DOHH2 (cell line): ENCODE results near the gene C1RL.
A peak's percentile ranks its signal among the peaks of the same experiment; 100 is the strongest.

ENCODE experiments used
- H3F3A ChIP-seq: fragments of 200-600 bp; sonication (generic), shearing (Covaris generic); 2 replicates; pipeline ENCODE4 v1.6.0; 2016; ENCODE audit warnings: antibody characterized with exemption, mild to moderate bottlenecking; ENCODE audit not compliant: control insufficient read depth, insufficient read depth
- H3K27ac ChIP-seq: fragments of 200-600 bp; sonication (generic); 2 replicates; pipeline ENCODE4 v1.5.1; 2014; ENCODE audit warnings: low read depth, mild to moderate bottlenecking, low read length, moderate library complexity
- H3K27me3 ChIP-seq: fragments of 200-600 bp; sonication (generic); 2 replicates; pipeline ENCODE4 v1.6.1; 2014; ENCODE audit warnings: mild to moderate bottlenecking, low read length, mixed read lengths; ENCODE audit not compliant: control insufficient read depth
- H3K36me3 ChIP-seq: fragments of 200-600 bp; sonication (generic); 2 replicates; pipeline ENCODE4 v1.6.1; 2014; ENCODE audit warnings: mild to moderate bottlenecking, low read length, moderate library complexity, mixed read lengths; ENCODE audit not compliant: control insufficient read depth
- H3K4me1 ChIP-seq: fragments of 200-600 bp; sonication (generic); 2 replicates; pipeline ENCODE4 v1.6.1; 2014; ENCODE audit warnings: mild to moderate bottlenecking, low read length, mixed read lengths; ENCODE audit not compliant: control insufficient read depth
- H3K4me2 ChIP-seq: fragments of 200-600 bp; sonication (generic); 2 replicates; pipeline ENCODE4 v1.6.0; 2014; ENCODE audit warnings: mild to moderate bottlenecking, low read length, moderate library complexity
- H3K4me3 ChIP-seq: fragments of 200-600 bp; sonication (generic); 2 replicates; pipeline ENCODE4 v1.5.1; 2014; ENCODE audit warnings: mild to moderate bottlenecking, low read length, mixed read lengths
- H3K79me2 ChIP-seq: fragments of 200-600 bp; sonication (generic); 2 replicates; pipeline ENCODE4 v1.6.1; 2014; ENCODE audit warnings: mild to moderate bottlenecking, low read length, mixed read lengths; ENCODE audit not compliant: control insufficient read depth
- H3K9me2 ChIP-seq: fragments of 200-600 bp; sonication (generic); replicated peaks from 2 replicates; pipeline ENCODE4 v1.6.1; 2014; ENCODE audit warnings: mild to moderate bottlenecking, low read length, mixed read lengths; ENCODE audit not compliant: control insufficient read depth
- H3K9me3 ChIP-seq: fragments of 200-600 bp; sonication (generic); 2 replicates; pipeline ENCODE4 v1.6.1; 2014; ENCODE audit warnings: antibody characterized with exemption, low read length, mixed read lengths; ENCODE audit not compliant: control insufficient read depth, insufficient read depth
- H4K20me1 ChIP-seq: fragments of 200-600 bp; sonication (generic); 2 replicates; pipeline ENCODE4 v1.6.0; 2014; ENCODE audit warnings: low read depth, mild to moderate bottlenecking, antibody characterized with exemption, low read length, moderate library complexity; ENCODE audit not compliant: control insufficient read depth, insufficient read depth
- EZH2phosphoT487 ChIP-seq: fragments of 200-600 bp; sonication (generic); IDR thresholded peaks from 2 replicates; pipeline ENCODE4 v1.6.1; 2017; ENCODE audit warnings: borderline replicate concordance, mild to moderate bottlenecking, antibody characterized with exemption, low read length, moderate library complexity, mixed read lengths
- TF ChIP-seq, protein P1 (sequence below): fragments of 200-600 bp; sonication (generic); IDR thresholded peaks from one replicate; pipeline ENCODE4 v1.5.1; 2014; ENCODE audit warnings: antibody characterized with exemption, mild to moderate bottlenecking, low read depth, low read length; ENCODE audit not compliant: poor library complexity, severe bottlenecking

C1RL gene

DNA sequence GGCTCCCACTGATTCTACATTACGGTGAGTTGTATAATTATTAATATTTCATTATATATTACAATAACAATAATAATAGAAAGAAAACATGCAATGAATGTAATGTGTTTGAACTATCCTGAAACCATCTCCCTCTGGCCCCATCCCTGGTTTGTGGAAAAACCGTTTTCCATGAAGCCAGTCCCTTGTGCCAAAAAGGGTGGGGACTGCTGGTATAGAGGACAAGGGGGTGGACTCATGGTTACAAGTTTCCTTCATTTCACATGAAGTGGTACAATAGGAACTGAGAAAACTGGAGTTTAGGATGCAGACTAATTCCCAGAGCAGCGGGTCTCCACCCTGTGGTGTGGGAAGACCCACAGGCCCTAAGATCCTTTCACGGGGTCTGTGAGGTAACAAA is 3.0 kb upstream of the C1RL start:
- Histone ChIP-seq H4K20me1 (no peaks in the 10 kb centered on the region; the same call in 1 of the 2 replicates), H3K27ac (no peak overlapping the region), H3K4me2 (no peak overlapping the region), H3K4me1 (peaks cover 14% of the 10 kb centered on the region), H3K79me2 (no peaks in the 10 kb centered on the region), H3K4me3 (no peak overlapping the region), H3K27me3 (peaks cover 24% of the 10 kb centered on the region), H3K9me2 (no peaks in the 10 kb centered on the region), H3K9me3 (no peaks in the 10 kb centered on the region), H3K36me3 (no peaks in the 10 kb centered on the region), H3F3A (no peaks in the 10 kb centered on the region)
- TF ChIP-seq EZH2phosphoT487: no peak
- TF ChIP-seq, protein P1, sequence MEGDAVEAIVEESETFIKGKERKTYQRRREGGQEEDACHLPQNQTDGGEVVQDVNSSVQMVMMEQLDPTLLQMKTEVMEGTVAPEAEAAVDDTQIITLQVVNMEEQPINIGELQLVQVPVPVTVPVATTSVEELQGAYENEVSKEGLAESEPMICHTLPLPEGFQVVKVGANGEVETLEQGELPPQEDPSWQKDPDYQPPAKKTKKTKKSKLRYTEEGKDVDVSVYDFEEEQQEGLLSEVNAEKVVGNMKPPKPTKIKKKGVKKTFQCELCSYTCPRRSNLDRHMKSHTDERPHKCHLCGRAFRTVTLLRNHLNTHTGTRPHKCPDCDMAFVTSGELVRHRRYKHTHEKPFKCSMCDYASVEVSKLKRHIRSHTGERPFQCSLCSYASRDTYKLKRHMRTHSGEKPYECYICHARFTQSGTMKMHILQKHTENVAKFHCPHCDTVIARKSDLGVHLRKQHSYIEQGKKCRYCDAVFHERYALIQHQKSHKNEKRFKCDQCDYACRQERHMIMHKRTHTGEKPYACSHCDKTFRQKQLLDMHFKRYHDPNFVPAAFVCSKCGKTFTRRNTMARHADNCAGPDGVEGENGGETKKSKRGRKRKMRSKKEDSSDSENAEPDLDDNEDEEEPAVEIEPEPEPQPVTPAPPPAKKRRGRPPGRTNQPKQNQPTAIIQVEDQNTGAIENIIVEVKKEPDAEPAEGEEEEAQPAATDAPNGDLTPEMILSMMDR: no peak

- peaks cover 14% of the 10 kb centered on the region for H3K4me1 ChIP-seq
- H3K36me3 ChIP-seq: no peaks in the 10 kb centered on the region
- no peak overlapping the region for H3K4me2 ChIP-seq
- no peaks in the 10 kb centered on the region for H3K9me2 ChIP-seq
- H3F3A ChIP-seq: no peaks in the 10 kb centered on the region
- no peak overlapping the region for H3K4me3 ChIP-seq
- H3K79me2 ChIP-seq: no peaks in the 10 kb centered on the region
- TF ChIP-seq, protein P1: no peak
- no peak for TF ChIP-seq EZH2phosphoT487
- H3K27me3 ChIP-seq: peaks cover 27% of the 10 kb centered on the region
- no peaks in the 10 kb centered on the region; the same call in 1 of the 2 replicates for H4K20me1 ChIP-seq
- H3K9me3 ChIP-seq: peaks cover 9% of the 10 kb centered on the region; the same call in 1 of the 2 replicates
- no peak overlapping the region for H3K27ac ChIP-seq
These were observed 1.6 kb upstream of the C1RL start for GRCh38 chr12:7110661-7111060.

- Histone ChIP-seq H3K27ac (no peak overlapping the region), H3K36me3 (no peaks in the 10 kb centered on the region), H3K9me2 (no peaks in the 10 kb centered on the region), H3K4me1 (peaks cover 14% of the 10 kb centered on the region), H3K9me3 (peaks cover 12% of the 10 kb centered on the region; the same call in 1 of the 2 replicates), H3K4me3 (peak overlapping the region; percentile 69), H3K4me2 (peak overlapping the region; percentile 89), H3K27me3 (peaks cover 28% of the 10 kb centered on the region), H3K79me2 (no peaks in the 10 kb centered on the region), H3F3A (no peaks in the 10 kb centered on the region), H4K20me1 (no peaks in the 10 kb centered on the region; the same call in 1 of the 2 replicates)
- TF ChIP-seq, protein P1: no peak
- no peak for TF ChIP-seq EZH2phosphoT487
These were observed 532 bp upstream of the C1RL start for GRCh38 chr12:7109572-7109920.
